Measurements from ENCODE around the gene UNC5A. TPM values are rescaled to one million over a fixed set of nuclear protein-coding genes. Genes with fewer than 3 reads are reported as not detected.

The UNC5A gene
- total and polyA plus RNA-seq, 9 of the 15 experiments (the other 6 are each of a cell fraction or from before 2014, with no cell fraction given) = not detected

DNA sequence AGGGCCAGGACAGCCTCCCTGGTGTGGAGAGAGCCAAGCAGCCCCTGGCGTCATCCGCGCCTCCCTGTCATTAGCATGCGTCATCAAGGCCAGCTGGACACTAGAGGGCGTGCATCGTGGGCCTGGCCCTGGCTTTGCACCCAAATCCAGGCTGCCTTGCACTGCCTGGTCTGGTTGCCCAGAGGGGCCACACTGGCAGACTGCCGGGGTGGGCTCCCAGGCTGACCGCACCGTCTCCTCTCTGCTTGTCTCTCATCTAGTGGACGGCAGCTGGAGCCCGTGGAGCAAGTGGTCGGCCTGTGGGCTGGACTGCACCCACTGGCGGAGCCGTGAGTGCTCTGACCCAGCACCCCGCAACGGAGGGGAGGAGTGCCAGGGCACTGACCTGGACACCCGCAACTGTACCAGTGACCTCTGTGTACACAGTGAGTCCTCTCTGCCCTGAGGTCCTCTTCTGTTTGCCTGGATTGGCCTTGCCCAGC lies 59.8 kb downstream of the UNC5A start (continued):
- TF ChIP-seq, protein P1, sequence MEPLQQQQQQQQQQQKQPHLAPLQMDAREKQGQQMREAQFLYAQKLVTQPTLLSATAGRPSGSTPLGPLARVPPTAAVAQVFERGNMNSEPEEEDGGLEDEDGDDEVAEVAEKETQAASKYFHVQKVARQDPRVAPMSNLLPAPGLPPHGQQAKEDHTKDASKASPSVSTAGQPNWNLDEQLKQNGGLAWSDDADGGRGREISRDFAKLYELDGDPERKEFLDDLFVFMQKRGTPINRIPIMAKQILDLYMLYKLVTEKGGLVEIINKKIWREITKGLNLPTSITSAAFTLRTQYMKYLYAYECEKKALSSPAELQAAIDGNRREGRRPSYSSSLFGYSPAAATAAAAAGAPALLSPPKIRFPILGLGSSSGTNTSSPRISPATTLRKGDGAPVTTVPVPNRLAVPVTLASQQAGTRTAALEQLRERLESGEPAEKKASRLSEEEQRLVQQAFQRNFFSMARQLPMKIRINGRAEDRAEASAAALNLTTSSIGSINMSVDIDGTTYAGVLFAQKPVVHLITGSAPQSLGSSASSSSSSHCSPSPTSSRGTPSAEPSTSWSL (CRISPR knock-in tag; IDR thresholded peaks at IDR 0.05; ENCODE audit: borderline replicate concordance) = no peak
- TF ChIP-seq, protein P2, sequence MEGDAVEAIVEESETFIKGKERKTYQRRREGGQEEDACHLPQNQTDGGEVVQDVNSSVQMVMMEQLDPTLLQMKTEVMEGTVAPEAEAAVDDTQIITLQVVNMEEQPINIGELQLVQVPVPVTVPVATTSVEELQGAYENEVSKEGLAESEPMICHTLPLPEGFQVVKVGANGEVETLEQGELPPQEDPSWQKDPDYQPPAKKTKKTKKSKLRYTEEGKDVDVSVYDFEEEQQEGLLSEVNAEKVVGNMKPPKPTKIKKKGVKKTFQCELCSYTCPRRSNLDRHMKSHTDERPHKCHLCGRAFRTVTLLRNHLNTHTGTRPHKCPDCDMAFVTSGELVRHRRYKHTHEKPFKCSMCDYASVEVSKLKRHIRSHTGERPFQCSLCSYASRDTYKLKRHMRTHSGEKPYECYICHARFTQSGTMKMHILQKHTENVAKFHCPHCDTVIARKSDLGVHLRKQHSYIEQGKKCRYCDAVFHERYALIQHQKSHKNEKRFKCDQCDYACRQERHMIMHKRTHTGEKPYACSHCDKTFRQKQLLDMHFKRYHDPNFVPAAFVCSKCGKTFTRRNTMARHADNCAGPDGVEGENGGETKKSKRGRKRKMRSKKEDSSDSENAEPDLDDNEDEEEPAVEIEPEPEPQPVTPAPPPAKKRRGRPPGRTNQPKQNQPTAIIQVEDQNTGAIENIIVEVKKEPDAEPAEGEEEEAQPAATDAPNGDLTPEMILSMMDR (IDR thresholded peaks at IDR 0.05 in 2 of 3, conservative IDR thresholded peaks at IDR 0.05 in 1 of 3; ENCODE audit: insufficient read depth in 2 of 3, low read depth in 1 of 3, low read length in 3 of 3) = peak; percentile 86 to 87 (median 86)
- TF ChIP-seq, protein P3, sequence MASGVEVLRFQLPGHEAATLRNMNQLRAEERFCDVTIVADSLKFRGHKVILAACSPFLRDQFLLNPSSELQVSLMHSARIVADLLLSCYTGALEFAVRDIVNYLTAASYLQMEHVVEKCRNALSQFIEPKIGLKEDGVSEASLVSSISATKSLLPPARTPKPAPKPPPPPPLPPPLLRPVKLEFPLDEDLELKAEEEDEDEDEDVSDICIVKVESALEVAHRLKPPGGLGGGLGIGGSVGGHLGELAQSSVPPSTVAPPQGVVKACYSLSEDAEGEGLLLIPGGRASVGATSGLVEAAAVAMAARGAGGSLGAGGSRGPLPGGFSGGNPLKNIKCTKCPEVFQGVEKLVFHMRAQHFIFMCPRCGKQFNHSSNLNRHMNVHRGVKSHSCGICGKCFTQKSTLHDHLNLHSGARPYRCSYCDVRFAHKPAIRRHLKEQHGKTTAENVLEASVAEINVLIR (CRISPR knock-in tag; IDR thresholded peaks at IDR 0.05) = peak; percentile 78
- TF ChIP-seq FOXJ2 (tag; IDR thresholded peaks at IDR 0.05) (no peak), ZNF274 (IDR thresholded peaks at IDR 0.05; ENCODE audit: borderline replicate concordance, low read depth, low read length) (no peak), RBM17 (IDR thresholded peaks at IDR 0.05; ENCODE audit: borderline replicate concordance, low read depth, low read length) (no peak), FOSL1 (tag; conservative IDR thresholded peaks at IDR 0.05) (peak; percentile 76), ATF1 (CRISPR knock-in tag; IDR thresholded peaks at IDR 0.05) (peak; percentile 88), ATF1 (tag; IDR thresholded peaks at IDR 0.05) (peak; percentile 96), FOXJ3 (CRISPR knock-in tag; IDR thresholded peaks at IDR 0.05) (no peak), ZNF121 (CRISPR knock-in tag; conservative IDR thresholded peaks at IDR 0.05) (no peak), KDM2B (CRISPR knock-in tag; IDR thresholded peaks at IDR 0.05) (no peak), NR4A1 (CRISPR knock-in tag; IDR thresholded peaks at IDR 0.05) (no peak), NR4A1 (tag; IDR thresholded peaks at IDR 0.05) (no peak), FIP1L1 (IDR thresholded peaks at IDR 0.05; ENCODE audit: low read depth, low read length, poor library complexity, severe bottlenecking) (no peak)
- TF ChIP-seq, protein P4, sequence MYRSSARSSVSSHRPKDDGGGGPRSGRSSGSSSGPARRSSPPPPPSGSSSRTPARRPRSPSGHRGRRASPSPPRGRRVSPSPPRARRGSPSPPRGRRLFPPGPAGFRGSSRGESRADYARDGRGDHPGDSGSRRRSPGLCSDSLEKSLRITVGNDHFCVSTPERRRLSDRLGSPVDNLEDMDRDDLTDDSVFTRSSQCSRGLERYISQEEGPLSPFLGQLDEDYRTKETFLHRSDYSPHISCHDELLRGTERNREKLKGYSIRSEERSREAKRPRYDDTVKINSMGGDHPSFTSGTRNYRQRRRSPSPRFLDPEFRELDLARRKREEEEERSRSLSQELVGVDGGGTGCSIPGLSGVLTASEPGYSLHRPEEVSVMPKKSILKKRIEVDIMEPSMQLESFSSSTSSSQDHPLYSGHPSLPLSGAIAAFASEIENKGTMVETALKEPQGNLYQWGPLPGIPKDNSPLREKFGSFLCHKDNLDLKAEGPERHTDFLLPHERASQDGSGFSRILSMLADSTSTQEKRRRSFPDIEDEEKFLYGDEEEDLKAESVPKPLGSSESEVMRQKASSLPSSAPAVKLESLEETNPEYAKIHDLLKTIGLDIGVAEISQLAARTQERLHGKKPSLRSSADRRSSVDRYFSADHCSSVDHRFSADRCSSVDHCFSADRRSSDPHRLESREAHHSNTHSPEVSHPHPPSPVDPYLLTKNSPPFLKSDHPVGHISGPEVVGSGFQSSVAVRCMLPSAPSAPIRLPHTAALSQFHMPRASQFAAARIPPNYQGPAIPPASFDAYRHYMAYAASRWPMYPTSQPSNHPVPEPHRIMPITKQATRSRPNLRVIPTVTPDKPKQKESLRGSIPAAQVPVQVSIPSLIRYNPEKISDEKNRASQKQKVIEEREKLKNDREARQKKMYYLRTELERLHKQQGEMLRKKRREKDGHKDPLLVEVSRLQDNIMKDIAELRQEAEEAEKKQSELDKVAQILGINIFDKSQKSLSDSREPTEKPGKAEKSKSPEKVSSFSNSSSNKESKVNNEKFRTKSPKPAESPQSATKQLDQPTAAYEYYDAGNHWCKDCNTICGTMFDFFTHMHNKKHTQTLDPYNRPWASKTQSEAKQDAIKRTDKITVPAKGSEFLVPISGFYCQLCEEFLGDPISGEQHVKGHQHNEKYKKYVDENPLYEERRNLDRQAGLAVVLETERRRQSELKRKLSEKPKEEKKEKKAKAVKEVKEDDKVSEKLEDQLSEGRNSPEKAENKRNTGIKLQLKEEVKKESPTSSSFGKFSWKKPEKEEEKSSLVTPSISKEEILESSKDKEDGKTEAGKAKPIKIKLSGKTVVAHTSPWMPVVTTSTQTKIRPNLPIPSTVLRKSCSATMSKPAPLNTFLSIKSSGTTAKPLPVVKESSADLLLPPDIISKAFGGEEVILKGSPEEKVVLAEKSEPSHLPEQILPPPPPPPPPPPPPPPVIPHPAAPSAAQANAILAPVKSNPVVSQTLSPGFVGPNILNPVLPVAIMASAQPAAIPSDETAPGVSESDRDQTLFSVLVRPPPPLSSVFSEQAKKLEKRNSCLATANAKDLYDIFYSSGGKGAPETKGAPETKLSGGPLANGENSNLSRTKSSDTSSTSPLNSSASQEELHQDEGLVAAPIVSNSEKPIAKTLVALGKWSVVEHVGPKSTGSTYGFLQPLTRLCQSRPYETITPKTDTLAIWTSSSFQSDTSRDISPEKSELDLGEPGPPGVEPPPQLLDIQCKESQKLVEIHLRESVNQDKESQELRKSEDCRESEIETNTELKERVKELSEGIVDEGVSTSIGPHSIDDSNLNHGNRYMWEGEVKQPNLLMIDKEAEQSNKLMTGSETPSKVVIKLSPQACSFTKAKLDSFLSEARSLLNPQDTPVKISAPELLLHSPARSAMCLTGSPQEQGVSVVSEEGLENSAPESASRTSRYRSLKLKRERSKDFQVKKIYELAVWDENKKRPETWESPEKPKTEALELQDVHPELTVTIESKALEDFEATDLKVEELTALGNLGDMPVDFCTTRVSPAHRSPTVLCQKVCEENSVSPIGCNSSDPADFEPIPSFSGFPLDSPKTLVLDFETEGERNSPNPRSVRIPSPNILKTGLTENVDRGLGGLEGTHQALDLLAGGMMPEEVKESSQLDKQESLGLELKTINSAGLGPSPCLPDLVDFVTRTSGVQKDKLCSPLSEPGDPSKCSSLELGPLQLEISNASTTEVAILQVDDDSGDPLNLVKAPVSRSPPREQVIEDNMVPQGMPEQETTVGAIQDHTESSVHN (IDR thresholded peaks at IDR 0.05; ENCODE audit: borderline replicate concordance in 1 of 2, low read depth in 1 of 2) = no peak
